Activated CD4-positive, alpha-beta T cell treated with anti-CD3 and anti-CD28 coated beads, Interleukin-2, amount 10 ng/mL, durations not matched to agents 7 days and 5 days (primary cell): ENCODE results near the gene HSP90AB1. TPM values are rescaled to one million over a fixed set of nuclear protein-coding genes. Genes with fewer than 3 reads are reported as not detected.
A peak's percentile ranks its signal among the peaks of the same experiment; 100 is the strongest.
"Not testable (repeated sequence)": the region's sequence is repeated elsewhere in the genome, so short reads cannot be mapped to it uniquely, and the experiment has no call there.

Experiments
- CTCF ChIA-PET: fragments of 350-600 bp; sonication (Branson Sonifier 250); formaldehyde crosslinking; loops from one replicate; lab custom pipeline; 2021; ENCODE audit warnings: antibody characterized with exemption; lab: Charles Lee
- POLR2A ChIA-PET: fragments of 350-600 bp; sonication (Branson Sonifier 250); formaldehyde crosslinking; loops from one replicate; lab custom pipeline; 2021; ENCODE audit warnings: antibody characterized with exemption; lab: Charles Lee
- DNase-seq: peaks from one replicate; pipeline ENCODE4 v3.0.0-alpha.2; 2020
- H3K27ac Mint-ChIP-seq: one replicate; pipeline ENCODE4 v1.8.0; 2021; ENCODE audit warnings: mild to moderate bottlenecking, moderate library complexity, mixed read lengths
- H3K27me3 Mint-ChIP-seq: one replicate; pipeline ENCODE4 v1.8.0; 2021; ENCODE audit warnings: mixed read lengths
- H3K36me3 Mint-ChIP-seq: one replicate; pipeline ENCODE4 v1.8.0; 2021; ENCODE audit warnings: low read depth, mixed read lengths
- H3K4me1 Mint-ChIP-seq: one replicate; pipeline ENCODE4 v1.8.0; 2021; ENCODE audit warnings: mixed read lengths
- H3K4me3 Mint-ChIP-seq: one replicate; pipeline ENCODE4 v1.8.0; 2021; ENCODE audit warnings: mild to moderate bottlenecking, moderate library complexity, mixed read lengths
- H3K9me3 Mint-ChIP-seq: one replicate; pipeline ENCODE4 v1.8.0; 2021; ENCODE audit warnings: mixed read lengths
- total RNA-seq, 2 experiments: library from RNA; stranded (reverse); gene quantifications; one replicate each; pipeline ENCODE4 v1.2.3, GENCODE V29; 2021

HSP90AB1 gene
- total RNA-seq, 2 experiments from 2014 or later, result 522 to 571 TPM

GRCh38 chr6:44231426-44231825, 15.5 kb upstream of the HSP90AB1 start:
- H3K36me3 Mint-ChIP-seq, result peaks cover 14% of the 10 kb centered on the region
- H3K9me3 Mint-ChIP-seq, H3K4me3 Mint-ChIP-seq, POLR2A ChIA-PET, DNase-seq, H3K27me3 Mint-ChIP-seq: not testable (repeated sequence)
- peaks cover 13% of the 10 kb centered on the region for H3K4me1 Mint-ChIP-seq
- CTCF ChIA-PET, result interaction anchor here (1.1 kb wide), 1 partner anchor 37 kb away, joined by 3 read pairs; no protein-coding TSS in a partner anchor
- H3K27ac Mint-ChIP-seq, result peak overlapping the region; percentile 50

- H3K4me3 Mint-ChIP-seq, result no peak overlapping the region
- H3K9me3 Mint-ChIP-seq, result no peaks in the 10 kb centered on the region
- peaks cover 14% of the 10 kb centered on the region for H3K36me3 Mint-ChIP-seq
- ChIA-PET POLR2A (interaction anchor here (0.6 kb wide), 1 partner anchor 14 kb away, joined by 3 read pairs; the partner anchor contains the start of gene HSP90AB1), CTCF (interaction anchor here (1.5 to 3.6 kb wide), 3 partner anchors 9 to 77 kb away, joined by 3 to 14 read pairs (median 10); partner anchors contain the start of gene SLC29A1)
- H3K27me3 Mint-ChIP-seq, result no peaks in the 10 kb centered on the region
- H3K4me1 Mint-ChIP-seq, result peaks cover 24% of the 10 kb centered on the region
- H3K27ac Mint-ChIP-seq, result peak overlapping the region; percentile 76
- DNase-seq, result no peak
Observed at GRCh38 chr6:44232676-44233566, 14.0 kb upstream of the HSP90AB1 start.

- no peak for DNase-seq
- Mint-ChIP-seq H3K27ac (peak overlapping the region; percentile 76), H3K27me3 (no peaks in the 10 kb centered on the region), H3K4me1 (peaks cover 30% of the 10 kb centered on the region), H3K9me3 (no peaks in the 10 kb centered on the region), H3K4me3 (no peak overlapping the region), H3K36me3 (peaks cover 14% of the 10 kb centered on the region)
- ChIA-PET CTCF (interaction anchor here (0.5 to 3.6 kb wide), 6 partner anchors 9 to 76 kb away, joined by 3 to 14 read pairs (median 7); partner anchors contain the start of gene SLC29A1), POLR2A (no interaction called here)
Observed at GRCh38 chr6:44233567-44234100, 13.3 kb upstream of the HSP90AB1 start.

GRCh38 chr6:44234101-44235025, 12.5 kb upstream of the HSP90AB1 start:
- POLR2A ChIA-PET, result no interaction called here
- Mint-ChIP-seq H3K4me1 (peaks cover 30% of the 10 kb centered on the region), H3K27ac (peak overlapping the region; percentile 37), H3K27me3 (no peaks in the 10 kb centered on the region), H3K9me3 (no peaks in the 10 kb centered on the region), H3K36me3 (peaks cover 14% of the 10 kb centered on the region), H3K4me3 (no peak overlapping the region)
- CTCF ChIA-PET, result interaction anchor here (0.5 to 3.6 kb wide), 9 partner anchors 8 to 173 kb away, joined by 3 to 14 read pairs (median 3); partner anchors contain the start of genes SLC29A1 and SLC35B2
- no peak for DNase-seq

- Mint-ChIP-seq H3K27me3 (no peaks in the 10 kb centered on the region), H3K4me1 (peaks cover 30% of the 10 kb centered on the region), H3K9me3 (no peaks in the 10 kb centered on the region), H3K27ac (no peak overlapping the region), H3K36me3 (peaks cover 14% of the 10 kb centered on the region), H3K4me3 (no peak overlapping the region)
- ChIA-PET POLR2A (no interaction called here), CTCF (interaction anchor here (0.6 to 3.6 kb wide), 8 partner anchors 9 to 172 kb away, joined by 3 to 14 read pairs (median 4); partner anchors contain the start of genes SLC29A1 and SLC35B2)
- no peak for DNase-seq
Observed at GRCh38 chr6:44235269-44235668, 11.6 kb upstream of the HSP90AB1 start.

- H3K36me3 Mint-ChIP-seq, result peaks cover 9% of the 10 kb centered on the region
- no peak for DNase-seq
- H3K4me1 Mint-ChIP-seq, result peaks cover 30% of the 10 kb centered on the region
- CTCF ChIA-PET, result interaction anchor here (0.6 to 3.6 kb wide), 8 partner anchors 9 to 69 kb away, joined by 3 to 14 read pairs (median 3); partner anchors contain the start of gene SLC29A1
- H3K27me3 Mint-ChIP-seq, result no peaks in the 10 kb centered on the region
- POLR2A ChIA-PET, result interaction anchor here (0.6 kb wide), 1 partner anchor 30 kb away, joined by 5 read pairs; no protein-coding TSS in a partner anchor
- H3K27ac Mint-ChIP-seq, result no peak overlapping the region
- H3K9me3 Mint-ChIP-seq, result no peaks in the 10 kb centered on the region
- H3K4me3 Mint-ChIP-seq, result no peak overlapping the region
Observed at GRCh38 chr6:44235891-44236516, 10.9 kb upstream of the HSP90AB1 start.

GRCh38 chr6:44237021-44237812, 9.7 kb upstream of the HSP90AB1 start:
- Mint-ChIP-seq H3K4me3 (peak overlapping the region; percentile 75), H3K4me1 (peaks cover 30% of the 10 kb centered on the region), H3K27ac (peak overlapping the region; percentile 95), H3K27me3 (no peaks in the 10 kb centered on the region), H3K36me3 (peaks cover 6% of the 10 kb centered on the region), H3K9me3 (no peaks in the 10 kb centered on the region)
- CTCF ChIA-PET, result interaction anchor here (0.6 to 2.1 kb wide), 14 partner anchors 8 to 103 kb away, joined by 3 to 19 read pairs (median 4); partner anchors contain the start of genes AARS2, HSP90AB1, SLC29A1 and TMEM151B
- POLR2A ChIA-PET, result interaction anchor here (1.3 kb wide), 1 partner anchor 9 kb away, joined by 3 read pairs; the partner anchor contains the start of gene HSP90AB1
- DNase-seq, result peak; percentile 62

- Mint-ChIP-seq H3K4me1 (peaks cover 28% of the 10 kb centered on the region), H3K9me3 (no peaks in the 10 kb centered on the region), H3K27me3 (no peaks in the 10 kb centered on the region), H3K36me3 (peaks cover 4% of the 10 kb centered on the region), H3K4me3 (peak overlapping the region; percentile 75), H3K27ac (peak overlapping the region; percentile 95)
- CTCF ChIA-PET, result interaction anchor here (0.6 to 2.1 kb wide), 12 partner anchors 10 to 104 kb away, joined by 3 to 19 read pairs (median 4); partner anchors contain the start of genes AARS2, HSP90AB1, SLC29A1 and TMEM151B
- POLR2A ChIA-PET, result interaction anchor here (1.3 kb wide), 1 partner anchor 9 kb away, joined by 3 read pairs; the partner anchor contains the start of gene HSP90AB1
- DNase-seq, result peak; percentile 77
Observed at GRCh38 chr6:44237813-44238433, 9.0 kb upstream of the HSP90AB1 start.

GRCh38 chr6:44238687-44239350, 8.1 kb upstream of the HSP90AB1 start:
- Mint-ChIP-seq H3K4me3 (peak overlapping the region; percentile 75), H3K9me3 (no peaks in the 10 kb centered on the region), H3K36me3 (peaks cover 2% of the 10 kb centered on the region), H3K4me1 (peaks cover 19% of the 10 kb centered on the region), H3K27me3 (no peaks in the 10 kb centered on the region), H3K27ac (peak overlapping the region; percentile 95)
- no peak for DNase-seq
- POLR2A ChIA-PET, result no interaction called here
- CTCF ChIA-PET, result interaction anchor here (0.6 to 2.1 kb wide), 3 partner anchors 9 to 13 kb away, joined by 3 to 19 read pairs (median 5); partner anchors contain the start of gene HSP90AB1

- ChIA-PET CTCF (interaction anchor here (0.6 to 7.8 kb wide), 5 partner anchors 8 to 174 kb away, joined by 4 to 66 read pairs (median 8); partner anchors contain the start of gene SLC35B2), POLR2A (no interaction called here)
- Mint-ChIP-seq H3K4me3 (no peak overlapping the region), H3K4me1 (peaks cover 18% of the 10 kb centered on the region), H3K9me3 (no peaks in the 10 kb centered on the region), H3K27me3 (no peaks in the 10 kb centered on the region), H3K27ac (no peak overlapping the region), H3K36me3 (peaks cover 13% of the 10 kb centered on the region)
- no peak for DNase-seq
Observed at GRCh38 chr6:44243345-44243744, 3.6 kb upstream of the HSP90AB1 start.
